Measurements from ENCODE around the gene SORCS2.

SORCS2 gene

GRCh38 chr4:7647600-7648543 lies 455.5 kb downstream of the SORCS2 start:
- Mint-ChIP-seq H3K4me3 (no peak overlapping the region), H3K36me3 (ENCODE audit: low read depth) (no peaks in the 10 kb centered on the region), H3K9me3 (no peaks in the 10 kb centered on the region), H3K4me1 (ENCODE audit: low read depth) (peaks cover 26% of the 10 kb centered on the region), H3K27me3 (peaks cover 12% of the 10 kb centered on the region), H3K27ac (no peak overlapping the region)
- DNase-seq: no peak

DNA sequence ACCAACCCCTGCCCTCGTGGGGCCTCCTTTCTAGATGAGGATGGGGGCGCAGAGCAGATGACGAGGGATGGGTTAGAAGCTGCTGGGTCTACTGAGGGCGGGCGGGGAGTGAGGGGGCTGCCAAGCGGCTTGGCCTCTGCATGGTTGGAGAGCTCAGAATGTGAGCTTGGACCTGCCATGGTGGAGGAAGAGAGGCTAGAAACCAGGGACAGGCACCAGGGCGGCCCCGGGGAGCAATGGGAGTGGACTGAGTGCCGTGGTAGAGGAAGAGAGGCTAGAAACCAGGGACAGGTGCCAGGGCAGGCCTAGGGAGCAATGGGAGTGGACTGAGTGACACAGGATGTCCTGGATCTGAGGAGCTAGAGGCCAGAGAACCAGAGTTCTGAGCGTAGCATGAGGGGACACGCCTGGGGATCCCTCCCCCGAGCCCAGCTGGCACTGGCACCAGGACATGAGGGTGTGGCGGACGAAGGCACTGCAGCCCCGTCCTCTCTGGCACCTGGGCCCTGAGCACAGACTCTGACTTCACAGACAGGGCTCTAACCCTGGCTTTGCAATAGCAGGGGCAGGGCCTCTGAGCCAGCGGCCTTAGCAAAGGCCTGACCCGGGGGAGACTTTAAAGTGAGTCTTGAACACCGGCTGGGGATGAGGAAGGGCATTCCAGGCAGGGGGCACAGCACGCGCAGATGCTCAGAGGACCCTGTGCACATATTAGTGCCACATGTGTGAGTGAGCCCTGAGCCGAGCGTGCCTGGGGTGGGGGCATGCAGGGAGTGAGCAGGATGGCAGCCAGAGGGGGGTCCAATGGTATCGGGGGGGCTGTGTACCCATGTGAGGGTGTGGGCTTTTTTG lies 456.4 kb downstream of the SORCS2 start:
- Mint-ChIP-seq H3K27ac (no peak overlapping the region), H3K36me3 (ENCODE audit: low read depth) (no peaks in the 10 kb centered on the region), H3K4me1 (ENCODE audit: low read depth) (peaks cover 26% of the 10 kb centered on the region), H3K27me3 (peaks cover 17% of the 10 kb centered on the region), H3K9me3 (no peaks in the 10 kb centered on the region), H3K4me3 (no peak overlapping the region)
- no peak for DNase-seq

DNA sequence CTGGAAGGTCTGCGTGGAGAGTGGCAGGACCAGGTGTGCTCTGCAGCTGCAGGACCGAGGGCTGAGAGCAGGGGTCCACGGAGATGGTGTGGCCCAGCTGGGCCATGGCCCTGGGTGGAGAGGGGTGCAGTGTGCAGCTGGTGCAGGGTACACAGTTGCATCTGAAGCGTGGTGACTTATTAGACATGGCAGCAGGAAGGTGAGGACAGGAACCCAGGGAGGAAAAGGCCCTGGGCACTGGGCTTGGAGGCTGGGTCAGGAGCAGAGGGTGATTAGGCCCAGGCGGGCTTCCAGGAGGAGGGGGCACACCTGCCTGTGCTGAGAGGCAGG lies 457.0 kb downstream of the SORCS2 start:
- peaks cover 23% of the 10 kb centered on the region for H3K27me3 Mint-ChIP-seq
- H3K4me3 Mint-ChIP-seq: no peak overlapping the region
- H3K4me1 Mint-ChIP-seq (ENCODE audit: low read depth): peaks cover 26% of the 10 kb centered on the region
- DNase-seq: no peak
- no peaks in the 10 kb centered on the region for H3K9me3 Mint-ChIP-seq
- H3K36me3 Mint-ChIP-seq (ENCODE audit: low read depth): no peaks in the 10 kb centered on the region
- peak overlapping the region; percentile 65 for H3K27ac Mint-ChIP-seq

DNA sequence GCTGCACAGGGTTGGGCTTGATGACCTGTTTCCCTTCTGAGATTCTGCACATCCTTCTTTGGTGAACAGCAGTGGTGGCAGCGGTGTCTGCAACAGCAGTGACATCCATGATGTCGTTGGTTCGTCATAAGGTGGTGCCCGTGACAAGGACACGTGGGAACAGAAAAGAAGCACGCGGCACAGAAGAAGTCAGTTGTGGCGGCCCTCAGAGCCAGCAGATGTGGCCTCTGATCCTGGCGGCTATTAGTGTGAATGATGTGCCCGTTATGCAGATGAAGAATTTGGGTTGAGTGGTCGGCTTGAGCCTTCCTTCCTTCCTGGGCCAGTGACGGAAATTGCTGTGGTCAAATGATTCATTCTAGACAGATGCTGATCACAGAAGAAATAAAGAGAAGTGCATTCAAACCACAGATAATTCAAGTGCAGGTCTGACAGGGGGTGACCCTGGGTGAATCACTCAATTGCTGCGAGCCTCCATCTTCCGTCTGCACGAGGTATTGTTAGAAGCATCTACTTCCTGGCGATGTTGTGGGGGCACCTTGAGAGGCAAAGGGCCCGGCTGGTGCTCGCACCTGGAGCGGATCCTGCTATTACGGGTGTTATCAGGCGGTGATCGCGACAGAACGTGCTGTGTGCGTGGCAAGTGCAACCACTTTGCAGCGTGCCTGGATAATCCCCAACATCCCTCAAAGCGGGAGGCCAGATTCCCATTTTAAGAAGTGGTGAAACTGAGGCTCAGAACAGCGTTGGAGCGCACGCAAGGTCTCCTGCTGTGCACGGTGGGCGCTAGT lies 457.6 kb downstream of the SORCS2 start:
- Mint-ChIP-seq H3K4me3 (no peak overlapping the region), H3K36me3 (ENCODE audit: low read depth) (no peaks in the 10 kb centered on the region), H3K4me1 (ENCODE audit: low read depth) (peaks cover 26% of the 10 kb centered on the region), H3K27me3 (peaks cover 28% of the 10 kb centered on the region), H3K9me3 (no peaks in the 10 kb centered on the region), H3K27ac (peak overlapping the region; percentile 65)
- peak; percentile 62 for DNase-seq

- Mint-ChIP-seq H3K27me3 (peaks cover 34% of the 10 kb centered on the region), H3K36me3 (ENCODE audit: low read depth) (no peaks in the 10 kb centered on the region), H3K4me3 (no peak overlapping the region), H3K27ac (no peak overlapping the region), H3K9me3 (no peaks in the 10 kb centered on the region), H3K4me1 (ENCODE audit: low read depth) (peaks cover 26% of the 10 kb centered on the region)
- no peak for DNase-seq
Measured at GRCh38 chr4:7650606-7651385, 458.5 kb downstream of the SORCS2 start.

DNA sequence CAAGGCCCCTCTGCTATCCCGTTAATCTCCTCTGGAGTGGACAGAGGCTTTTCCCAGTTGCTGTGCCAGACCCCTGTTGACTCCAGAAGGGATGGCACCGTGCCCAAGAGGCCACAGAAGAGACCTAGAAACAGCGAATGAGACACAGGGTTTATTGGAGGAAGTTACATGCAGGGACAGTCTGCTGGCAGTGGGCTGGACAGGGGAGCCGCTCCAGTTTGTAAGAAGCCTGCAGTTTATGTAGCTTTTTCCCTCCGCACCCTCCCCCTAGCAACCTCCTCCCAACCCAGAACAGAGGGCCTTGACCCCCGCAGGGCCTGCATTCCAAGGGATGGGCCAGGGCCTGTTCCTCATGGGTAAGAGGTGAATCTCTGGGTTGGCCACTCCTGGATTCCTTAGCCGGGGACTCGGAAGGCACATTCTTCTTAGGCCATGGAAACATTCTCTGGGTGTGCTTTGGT lies 459.2 kb downstream of the SORCS2 start:
- peaks cover 36% of the 10 kb centered on the region for H3K27me3 Mint-ChIP-seq
- H3K9me3 Mint-ChIP-seq: no peaks in the 10 kb centered on the region
- DNase-seq: no peak
- H3K36me3 Mint-ChIP-seq (ENCODE audit: low read depth): no peaks in the 10 kb centered on the region
- H3K4me3 Mint-ChIP-seq: no peak overlapping the region
- H3K4me1 Mint-ChIP-seq (ENCODE audit: low read depth): peaks cover 24% of the 10 kb centered on the region
- no peak overlapping the region for H3K27ac Mint-ChIP-seq

GRCh38 chr4:7652006-7652405 lies 459.7 kb downstream of the SORCS2 start:
- Mint-ChIP-seq H3K27me3 (peaks cover 36% of the 10 kb centered on the region), H3K4me3 (no peak overlapping the region), H3K9me3 (no peaks in the 10 kb centered on the region), H3K4me1 (ENCODE audit: low read depth) (peaks cover 20% of the 10 kb centered on the region), H3K36me3 (ENCODE audit: low read depth) (no peaks in the 10 kb centered on the region), H3K27ac (no peak overlapping the region)
- no peak for DNase-seq

- Mint-ChIP-seq H3K9me3 (no peaks in the 10 kb centered on the region), H3K27me3 (peaks cover 36% of the 10 kb centered on the region), H3K4me1 (ENCODE audit: low read depth) (peaks cover 20% of the 10 kb centered on the region), H3K36me3 (ENCODE audit: low read depth) (no peaks in the 10 kb centered on the region), H3K4me3 (no peak overlapping the region), H3K27ac (no peak overlapping the region)
- DNase-seq: no peak
Measured at GRCh38 chr4:7652451-7652881, 460.1 kb downstream of the SORCS2 start.

DNA sequence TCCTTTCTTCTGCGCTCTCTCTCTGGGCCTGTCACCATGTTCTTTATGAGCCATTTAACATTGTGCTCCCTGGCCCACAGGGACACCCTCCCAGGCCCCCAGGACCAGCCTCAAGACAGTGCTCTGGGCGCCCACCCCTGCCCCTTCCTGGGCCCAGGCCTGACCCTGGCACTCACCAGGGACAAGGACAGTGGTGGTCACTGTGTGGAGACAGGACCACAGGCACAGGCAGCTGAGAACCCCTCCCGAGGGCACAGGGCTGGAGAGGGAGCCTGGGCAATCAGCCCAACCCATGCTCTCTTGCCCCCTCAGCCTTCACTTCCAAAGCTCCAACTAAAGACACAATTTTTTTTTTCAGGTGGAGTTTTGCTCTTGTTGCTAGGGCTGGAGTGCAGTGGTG lies 460.6 kb downstream of the SORCS2 start:
- Mint-ChIP-seq H3K27ac (no peak overlapping the region), H3K36me3 (ENCODE audit: low read depth) (no peaks in the 10 kb centered on the region), H3K4me1 (ENCODE audit: low read depth) (peaks cover 20% of the 10 kb centered on the region), H3K4me3 (no peak overlapping the region), H3K9me3 (no peaks in the 10 kb centered on the region), H3K27me3 (peaks cover 36% of the 10 kb centered on the region)
- DNase-seq: no peak

- DNase-seq: no peak
- Mint-ChIP-seq H3K4me3 (no peak overlapping the region), H3K9me3 (no peaks in the 10 kb centered on the region), H3K4me1 (ENCODE audit: low read depth) (peaks cover 20% of the 10 kb centered on the region), H3K27ac (no peak overlapping the region), H3K27me3 (peaks cover 36% of the 10 kb centered on the region), H3K36me3 (ENCODE audit: low read depth) (no peaks in the 10 kb centered on the region)
Measured at GRCh38 chr4:7653510-7654369, 461.4 kb downstream of the SORCS2 start.

GRCh38 chr4:7654550-7655445 lies 462.5 kb downstream of the SORCS2 start:
- Mint-ChIP-seq H3K27ac (no peak overlapping the region), H3K4me1 (ENCODE audit: low read depth) (peaks cover 10% of the 10 kb centered on the region), H3K9me3 (no peaks in the 10 kb centered on the region), H3K4me3 (no peak overlapping the region), H3K27me3 (peaks cover 36% of the 10 kb centered on the region), H3K36me3 (ENCODE audit: low read depth) (no peaks in the 10 kb centered on the region)
- no peak for DNase-seq

- Mint-ChIP-seq H3K4me1 (ENCODE audit: low read depth) (peaks cover 3% of the 10 kb centered on the region), H3K27me3 (peaks cover 36% of the 10 kb centered on the region), H3K36me3 (ENCODE audit: low read depth) (no peaks in the 10 kb centered on the region), H3K9me3 (no peaks in the 10 kb centered on the region), H3K4me3 (no peak overlapping the region), H3K27ac (no peak overlapping the region)
- DNase-seq: no peak
Measured at GRCh38 chr4:7655511-7656243, 463.3 kb downstream of the SORCS2 start.
